GM23338 (cell line): ENCODE measurements around the gene TBL3. TPM values are rescaled to one million over a fixed set of nuclear protein-coding genes. Genes with fewer than 3 reads are reported as not detected.

ENCODE experiments used
- ATAC-seq: fragments of 200-7000 bp; cut with Tn5 transposase; 3 replicates; pipeline ENCODE4 v1.9.1; 2020
- DNase-seq: peaks from one replicate; pipeline ENCODE4 v3.0.0-alpha.2; 2015; ENCODE audit warnings: low spot score
- H2AFZ ChIP-seq: fragments of 200-600 bp; sonication (generic); 2 replicates; pipeline ENCODE4 v1.8.0; 2016; ENCODE audit warnings: antibody characterized with exemption, mild to moderate bottlenecking, moderate library complexity
- H3F3A ChIP-seq: fragments of 200-600 bp; sonication (generic); replicated peaks from 2 replicates; pipeline ENCODE4 v1.8.0; 2017; ENCODE audit warnings: antibody characterized with exemption, mixed run types, low read depth
- H3K27ac ChIP-seq: fragments of 200-600 bp; sonication (generic); 2 replicates; pipeline ENCODE4 v1.6.1; 2016; ENCODE audit warnings: low read depth
- H3K27me3 ChIP-seq: fragments of 200-600 bp; sonication (generic); 2 replicates; pipeline ENCODE4 v1.8.0; 2016; ENCODE audit warnings: mild to moderate bottlenecking, mixed run types, moderate library complexity; ENCODE audit not compliant: insufficient read depth
- H3K36me3 ChIP-seq: fragments of 200-600 bp; sonication (generic); 2 replicates; pipeline ENCODE4 v1.8.0; 2016; ENCODE audit warnings: mild to moderate bottlenecking; ENCODE audit not compliant: insufficient read depth
- H3K4me1 ChIP-seq: fragments of 200-600 bp; sonication (generic); 2 replicates; pipeline ENCODE4 v1.8.0; 2016; ENCODE audit warnings: mild to moderate bottlenecking, moderate library complexity; ENCODE audit not compliant: insufficient read depth
- H3K4me2 ChIP-seq: fragments of 200-600 bp; sonication (generic); 2 replicates; pipeline ENCODE4 v1.7.1; 2017; ENCODE audit warnings: mixed run types
- H3K4me3 ChIP-seq: fragments of 200-600 bp; sonication (generic); 2 replicates; pipeline ENCODE4 v1.6.1; 2016; ENCODE audit warnings: mixed run types
- H3K79me2 ChIP-seq: fragments of 200-600 bp; sonication (generic); replicated peaks from 2 replicates; pipeline ENCODE4 v1.8.0; 2017; ENCODE audit warnings: mild to moderate bottlenecking; ENCODE audit not compliant: insufficient read depth
- H3K9me2 ChIP-seq: fragments of 200-600 bp; sonication (generic); 2 replicates; pipeline ENCODE4 v1.8.0; 2017; ENCODE audit not compliant: insufficient read depth
- H4K20me1 ChIP-seq: fragments of 200-600 bp; sonication (generic); replicated peaks from 2 replicates; pipeline ENCODE4 v1.8.0; 2017; ENCODE audit warnings: mild to moderate bottlenecking; ENCODE audit not compliant: insufficient read depth
- H3K27ac Mint-ChIP-seq: 2 replicates; pipeline ENCODE4 v1.8.0; 2020; ENCODE audit warnings: inconsistent platforms, mild to moderate bottlenecking, moderate library complexity, mixed read lengths
- H3K27me3 Mint-ChIP-seq: 3 replicates; pipeline ENCODE4 v1.8.0; 2022; ENCODE audit warnings: low read depth, mild to moderate bottlenecking, moderate library complexity, mixed read lengths, inconsistent platforms; ENCODE audit not compliant: insufficient read depth, poor library complexity
- H3K36me3 Mint-ChIP-seq: 3 replicates; pipeline ENCODE4 v1.8.0; 2021; ENCODE audit warnings: low read depth, mild to moderate bottlenecking, inconsistent platforms, moderate library complexity, mixed read lengths
- H3K4me1 Mint-ChIP-seq: 3 replicates; pipeline ENCODE4 v1.8.0; 2020; ENCODE audit warnings: mild to moderate bottlenecking, inconsistent platforms, mixed read lengths
- H3K4me3 Mint-ChIP-seq: 3 replicates; pipeline ENCODE4 v1.8.0; 2021; ENCODE audit warnings: moderate library complexity, mild to moderate bottlenecking, inconsistent platforms, mixed read lengths
- H3K9me3 Mint-ChIP-seq: 3 replicates; pipeline ENCODE4 v1.8.0; 2020; ENCODE audit warnings: moderate library complexity, mild to moderate bottlenecking, inconsistent platforms, mixed read lengths
- CREB1 ChIP-seq: fragments of 250-450 bp; sonication (Bioruptor Pico); IDR thresholded peaks from 2 replicates; pipeline ENCODE4 v1.5.0; 2020; ENCODE audit warnings: low read depth, mild to moderate bottlenecking, moderate library complexity
- ETS1 ChIP-seq: IDR thresholded peaks from 2 replicates; pipeline ENCODE4 v1.6.1; 2016; ENCODE audit warnings: antibody characterized with exemption
- EZH2phosphoT487 ChIP-seq: fragments of 200-600 bp; sonication (generic); IDR thresholded peaks from one replicate; pipeline ENCODE4 v1.8.1; 2018; ENCODE audit warnings: antibody characterized with exemption; ENCODE audit not compliant: unreplicated experiment
- NANOG ChIP-seq: IDR thresholded peaks from 2 replicates; pipeline ENCODE4 v1.6.1; 2016; ENCODE audit warnings: antibody characterized with exemption, borderline replicate concordance
- POLR2AphosphoS5 ChIP-seq: IDR thresholded peaks from 2 replicates; pipeline ENCODE4 v1.6.1; 2016; ENCODE audit warnings: antibody characterized with exemption, low read depth
- STAT1 ChIP-seq: IDR thresholded peaks from one replicate; pipeline ENCODE4 v1.6.1; 2016; ENCODE audit warnings: antibody characterized with exemption; ENCODE audit not compliant: unreplicated experiment
- polyA plus RNA-seq: library from polyadenylated mRNA; unstranded; fragments of >200 nt; fragmentation: Nextera tagmentation; extraction: Ambion mirVana; gene quantifications from 2 replicates; pipeline ENCODE4 v1.2.1, GENCODE V29; 2016
- total RNA-seq: library from RNA; depleted of rRNA; stranded (reverse); fragments of >200 nt; shearing (Covaris generic); gene quantifications from 2 replicates; pipeline ENCODE4 v1.2.3, GENCODE V29; 2014
- TF ChIP-seq, protein P1 (sequence below): fragments of 250-450 bp; sonication (Bioruptor Pico); IDR thresholded peaks from 2 replicates; pipeline ENCODE4 v1.5.0; 2020; ENCODE audit warnings: mild to moderate bottlenecking, moderate library complexity

TBL3 gene
- total and polyA plus RNA-seq, 2 experiments from 2014 or later, result 67.0 to 157 TPM

DNA sequence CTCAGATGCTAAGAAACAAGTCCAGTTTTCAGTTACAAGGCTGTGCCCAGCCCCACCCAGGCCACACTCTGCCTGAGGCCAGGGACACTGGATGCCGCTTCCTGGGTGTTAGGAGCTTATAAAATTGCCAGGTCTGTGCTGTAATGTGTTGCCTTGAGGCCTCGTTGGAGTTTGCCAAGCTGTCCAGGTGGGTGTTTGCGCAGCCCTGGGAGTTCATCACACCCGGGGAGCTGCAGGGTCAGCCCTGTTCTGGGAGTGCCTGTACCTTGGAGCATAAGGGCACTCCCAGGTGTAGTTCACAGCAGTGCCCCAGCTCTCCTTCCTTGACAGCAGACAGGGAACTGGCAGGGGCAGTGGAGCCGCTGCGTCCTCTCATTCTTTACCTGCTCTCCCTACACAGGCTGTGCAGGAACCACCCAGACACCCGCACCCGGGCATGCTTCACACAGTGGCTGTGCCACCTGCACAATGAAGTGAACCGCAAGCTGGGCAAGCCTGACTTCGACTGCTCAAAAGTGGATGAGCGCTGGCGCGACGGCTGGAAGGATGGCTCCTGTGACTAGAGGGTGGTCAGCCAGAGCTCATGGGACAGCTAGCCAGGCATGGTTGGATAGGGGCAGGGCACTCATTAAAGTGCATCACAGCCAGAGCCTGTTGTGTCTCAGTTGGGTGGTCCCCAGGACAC, 13.8 kb downstream of the TBL3 start:
- peaks cover 63% of the 10 kb centered on the region for H3K27me3 Mint-ChIP-seq
- H3K9me3 Mint-ChIP-seq, result no peaks in the 10 kb centered on the region
- H3K4me3 Mint-ChIP-seq, result peak overlapping the region; percentile 92
- H3K27ac ChIP-seq, result no peak overlapping the region
- H3K27me3 ChIP-seq, result peaks cover 48% of the 10 kb centered on the region
- H2AFZ ChIP-seq, result no peak overlapping the region
- H3K4me1 Mint-ChIP-seq, result peaks cover 27% of the 10 kb centered on the region
- TF ChIP-seq NANOG, result no peak
- TF ChIP-seq POLR2AphosphoS5, result no peak
- TF ChIP-seq ETS1, result no peak
- no peak for TF ChIP-seq CREB1
- no peak for TF ChIP-seq EZH2phosphoT487
- TF ChIP-seq STAT1, result no peak
- TF ChIP-seq, protein P1, sequence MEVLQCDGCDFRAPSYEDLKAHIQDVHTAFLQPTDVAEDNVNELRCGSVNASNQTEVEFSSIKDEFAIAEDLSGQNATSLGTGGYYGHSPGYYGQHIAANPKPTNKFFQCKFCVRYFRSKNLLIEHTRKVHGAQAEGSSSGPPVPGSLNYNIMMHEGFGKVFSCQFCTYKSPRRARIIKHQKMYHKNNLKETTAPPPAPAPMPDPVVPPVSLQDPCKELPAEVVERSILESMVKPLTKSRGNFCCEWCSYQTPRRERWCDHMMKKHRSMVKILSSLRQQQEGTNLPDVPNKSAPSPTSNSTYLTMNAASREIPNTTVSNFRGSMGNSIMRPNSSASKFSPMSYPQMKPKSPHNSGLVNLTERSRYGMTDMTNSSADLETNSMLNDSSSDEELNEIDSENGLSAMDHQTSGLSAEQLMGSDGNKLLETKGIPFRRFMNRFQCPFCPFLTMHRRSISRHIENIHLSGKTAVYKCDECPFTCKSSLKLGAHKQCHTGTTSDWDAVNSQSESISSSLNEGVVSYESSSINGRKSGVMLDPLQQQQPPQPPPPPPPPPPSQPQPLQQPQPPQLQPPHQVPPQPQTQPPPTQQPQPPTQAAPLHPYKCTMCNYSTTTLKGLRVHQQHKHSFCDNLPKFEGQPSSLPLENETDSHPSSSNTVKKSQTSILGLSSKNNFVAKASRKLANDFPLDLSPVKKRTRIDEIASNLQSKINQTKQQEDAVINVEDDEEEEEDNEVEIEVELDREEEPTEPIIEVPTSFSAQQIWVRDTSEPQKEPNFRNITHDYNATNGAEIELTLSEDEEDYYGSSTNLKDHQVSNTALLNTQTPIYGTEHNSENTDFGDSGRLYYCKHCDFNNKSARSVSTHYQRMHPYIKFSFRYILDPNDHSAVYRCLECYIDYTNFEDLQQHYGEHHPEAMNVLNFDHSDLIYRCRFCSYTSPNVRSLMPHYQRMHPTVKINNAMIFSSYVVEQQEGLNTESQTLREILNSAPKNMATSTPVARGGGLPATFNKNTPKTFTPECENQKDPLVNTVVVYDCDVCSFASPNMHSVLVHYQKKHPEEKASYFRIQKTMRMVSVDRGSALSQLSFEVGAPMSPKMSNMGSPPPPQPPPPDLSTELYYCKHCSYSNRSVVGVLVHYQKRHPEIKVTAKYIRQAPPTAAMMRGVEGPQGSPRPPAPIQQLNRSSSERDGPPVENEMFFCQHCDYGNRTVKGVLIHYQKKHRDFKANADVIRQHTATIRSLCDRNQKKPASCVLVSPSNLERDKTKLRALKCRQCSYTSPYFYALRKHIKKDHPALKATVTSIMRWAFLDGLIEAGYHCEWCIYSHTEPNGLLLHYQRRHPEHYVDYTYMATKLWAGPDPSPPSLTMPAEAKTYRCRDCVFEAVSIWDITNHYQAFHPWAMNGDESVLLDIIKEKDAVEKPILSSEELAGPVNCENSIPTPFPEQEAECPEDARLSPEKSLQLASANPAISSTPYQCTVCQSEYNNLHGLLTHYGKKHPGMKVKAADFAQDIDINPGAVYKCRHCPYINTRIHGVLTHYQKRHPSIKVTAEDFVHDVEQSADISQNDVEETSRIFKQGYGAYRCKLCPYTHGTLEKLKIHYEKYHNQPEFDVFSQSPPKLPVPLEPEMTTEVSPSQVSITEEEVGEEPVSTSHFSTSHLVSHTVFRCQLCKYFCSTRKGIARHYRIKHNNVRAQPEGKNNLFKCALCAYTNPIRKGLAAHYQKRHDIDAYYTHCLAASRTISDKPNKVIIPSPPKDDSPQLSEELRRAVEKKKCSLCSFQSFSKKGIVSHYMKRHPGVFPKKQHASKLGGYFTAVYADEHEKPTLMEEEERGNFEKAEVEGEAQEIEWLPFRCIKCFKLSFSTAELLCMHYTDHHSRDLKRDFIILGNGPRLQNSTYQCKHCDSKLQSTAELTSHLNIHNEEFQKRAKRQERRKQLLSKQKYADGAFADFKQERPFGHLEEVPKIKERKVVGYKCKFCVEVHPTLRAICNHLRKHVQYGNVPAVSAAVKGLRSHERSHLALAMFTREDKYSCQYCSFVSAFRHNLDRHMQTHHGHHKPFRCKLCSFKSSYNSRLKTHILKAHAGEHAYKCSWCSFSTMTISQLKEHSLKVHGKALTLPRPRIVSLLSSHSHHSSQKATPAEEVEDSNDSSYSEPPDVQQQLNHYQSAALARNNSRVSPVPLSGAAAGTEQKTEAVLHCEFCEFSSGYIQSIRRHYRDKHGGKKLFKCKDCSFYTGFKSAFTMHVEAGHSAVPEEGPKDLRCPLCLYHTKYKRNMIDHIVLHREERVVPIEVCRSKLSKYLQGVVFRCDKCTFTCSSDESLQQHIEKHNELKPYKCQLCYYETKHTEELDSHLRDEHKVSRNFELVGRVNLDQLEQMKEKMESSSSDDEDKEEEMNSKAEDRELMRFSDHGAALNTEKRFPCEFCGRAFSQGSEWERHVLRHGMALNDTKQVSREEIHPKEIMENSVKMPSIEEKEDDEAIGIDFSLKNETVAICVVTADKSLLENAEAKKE (CRISPR knock-in tag), result no peak
- no peaks in the 10 kb centered on the region for H3K9me2 ChIP-seq
- H3K79me2 ChIP-seq, result peaks cover 4% of the 10 kb centered on the region; the same call in 1 of the 2 replicates
- H3K27ac Mint-ChIP-seq, result no peak overlapping the region
- H3K36me3 Mint-ChIP-seq, result peaks cover 17% of the 10 kb centered on the region
- H4K20me1 ChIP-seq, result no peaks in the 10 kb centered on the region; the same call in 1 of the 2 replicates
- H3F3A ChIP-seq, result peaks cover 35% of the 10 kb centered on the region
- peak overlapping the region; percentile 96 for H3K4me2 ChIP-seq
- DNase-seq (no peak), ATAC-seq (no peak)
- peak overlapping the region; percentile 95 for H3K4me3 ChIP-seq
- peaks cover 20% of the 10 kb centered on the region; the same call in 1 of the 2 replicates for H3K4me1 ChIP-seq
- no peaks in the 10 kb centered on the region for H3K36me3 ChIP-seq
